ENCODE results near the gene PANK3. TPM values are rescaled to one million over a fixed set of nuclear protein-coding genes. Genes with fewer than 3 reads are reported as not detected.
"Not testable (repeated sequence)": the region's sequence is repeated elsewhere in the genome, so short reads cannot be mapped to it uniquely, and the experiment has no call there.

The PANK3 gene
- total RNA-seq, 1 donor from 2014 or later = 38.6 TPM

GRCh38 chr5:168562279-168562678 lies 16.9 kb downstream of the PANK3 start:
- Histone ChIP-seq H3K4me1 (ENCODE audit: control insufficient read depth in 3 of 3, insufficient read depth in 3 of 3, low read length in 3 of 3) (no peaks in the 10 kb centered on the region), H3K27ac (ENCODE audit: low read depth, low read length) (no peak overlapping the region), H3K27me3 (ENCODE audit: control insufficient read depth in 3 of 3, insufficient read depth in 3 of 3, low read length in 3 of 3) (no peaks in the 10 kb centered on the region), H3K9me3 (ENCODE audit: control insufficient read depth in 3 of 3, low read length in 3 of 3) (no peaks in the 10 kb centered on the region), H3K4me3 (ENCODE audit: low read length in 3 of 3) (no peak overlapping the region), H3K9ac (ENCODE audit: low read depth in 1 of 3, low read length in 3 of 3) (no peak overlapping the region), H3K36me3 (ENCODE audit: control insufficient read depth in 3 of 3, insufficient read depth in 3 of 3, low read length in 3 of 3) (peaks cover 6 to 35% (median 17%) of the 10 kb centered on the region in 3 donors)

GRCh38 chr5:168557389-168557788 lies 21.8 kb downstream of the PANK3 start:
- H3K36me3 ChIP-seq (ENCODE audit: control insufficient read depth in 3 of 3, insufficient read depth in 3 of 3, low read length in 3 of 3) = peaks cover 9 to 23% (median 19%) of the 10 kb centered on the region in 3 donors
- no peak overlapping the region for H3K4me3 ChIP-seq (ENCODE audit: low read length in 3 of 3)
- peaks cover 0 to 4% (median 1%) of the 10 kb centered on the region in 3 donors for H3K4me1 ChIP-seq (ENCODE audit: control insufficient read depth in 3 of 3, insufficient read depth in 3 of 3, low read length in 3 of 3)
- H3K27me3 ChIP-seq (ENCODE audit: control insufficient read depth in 3 of 3, insufficient read depth in 3 of 3, low read length in 3 of 3) = no peaks in the 10 kb centered on the region
- no peaks in the 10 kb centered on the region for H3K9me3 ChIP-seq (ENCODE audit: control insufficient read depth in 3 of 3, low read length in 3 of 3)
- peak overlapping the region; percentile 26 for H3K27ac ChIP-seq (ENCODE audit: low read depth, low read length)
- H3K9ac ChIP-seq (ENCODE audit: low read depth in 1 of 3, low read length in 3 of 3) = no peak overlapping the region

GRCh38 chr5:168553377-168554130 lies 25.6 kb downstream of the PANK3 start:
- H3K36me3 ChIP-seq (ENCODE audit: control insufficient read depth in 3 of 3, insufficient read depth in 3 of 3, low read length in 3 of 3) = peaks cover 7 to 11% (median 8%) of the 10 kb centered on the region in 3 donors

GRCh38 chr5:168552146-168552545 lies 27.0 kb downstream of the PANK3 start:
- H3K9ac ChIP-seq (ENCODE audit: low read depth in 1 of 3, low read length in 3 of 3) = no peak overlapping the region
- no peaks in the 10 kb centered on the region for H3K9me3 ChIP-seq (ENCODE audit: control insufficient read depth in 3 of 3, low read length in 3 of 3)
- peaks cover 3 to 10% (median 5%) of the 10 kb centered on the region in 3 donors for H3K4me1 ChIP-seq (ENCODE audit: control insufficient read depth in 3 of 3, insufficient read depth in 3 of 3, low read length in 3 of 3)
- H3K27me3 ChIP-seq (ENCODE audit: control insufficient read depth in 3 of 3, insufficient read depth in 3 of 3, low read length in 3 of 3) = no peaks in the 10 kb centered on the region
- peak overlapping the region in 1 of 3 donors; percentile 13 for H3K4me3 ChIP-seq (ENCODE audit: low read length in 3 of 3)
- H3K27ac ChIP-seq (ENCODE audit: low read depth, low read length) = peak overlapping the region; percentile 70
- H3K36me3 ChIP-seq (ENCODE audit: control insufficient read depth in 3 of 3, insufficient read depth in 3 of 3, low read length in 3 of 3) = peaks cover 5 to 8% (median 6%) of the 10 kb centered on the region in 3 donors

More at GRCh38 chr5:168553377-168554130, 25.6 kb downstream of the PANK3 start:
- no peak overlapping the region for H3K4me3 ChIP-seq (ENCODE audit: low read length in 3 of 3)
- no peaks in the 10 kb centered on the region for H3K27me3 ChIP-seq (ENCODE audit: control insufficient read depth in 3 of 3, insufficient read depth in 3 of 3, low read length in 3 of 3)
- no peak overlapping the region for H3K9ac ChIP-seq (ENCODE audit: low read depth in 1 of 3, low read length in 3 of 3)
- no peaks in the 10 kb centered on the region for H3K9me3 ChIP-seq (ENCODE audit: control insufficient read depth in 3 of 3, low read length in 3 of 3)
- no peak overlapping the region for H3K27ac ChIP-seq (ENCODE audit: low read depth, low read length)
- peaks cover 3 to 10% (median 5%) of the 10 kb centered on the region in 3 donors for H3K4me1 ChIP-seq (ENCODE audit: control insufficient read depth in 3 of 3, insufficient read depth in 3 of 3, low read length in 3 of 3)

- H3K27ac ChIP-seq (ENCODE audit: low read depth, low read length) = no peak overlapping the region
- H3K9me3 ChIP-seq (ENCODE audit: control insufficient read depth in 3 of 3, low read length in 3 of 3) = no peaks in the 10 kb centered on the region
- no peak overlapping the region for H3K4me3 ChIP-seq (ENCODE audit: low read length in 3 of 3)
- no peak overlapping the region for H3K9ac ChIP-seq (ENCODE audit: low read depth in 1 of 3, low read length in 3 of 3)
- H3K36me3 ChIP-seq (ENCODE audit: control insufficient read depth in 3 of 3, insufficient read depth in 3 of 3, low read length in 3 of 3) = peaks cover 5 to 6% (median 5%) of the 10 kb centered on the region in 3 donors
- H3K4me1 ChIP-seq (ENCODE audit: control insufficient read depth in 3 of 3, insufficient read depth in 3 of 3, low read length in 3 of 3) = peaks cover 3 to 8% (median 5%) of the 10 kb centered on the region in 3 donors
- H3K27me3 ChIP-seq (ENCODE audit: control insufficient read depth in 3 of 3, insufficient read depth in 3 of 3, low read length in 3 of 3) = no peaks in the 10 kb centered on the region
These were observed 28.5 kb downstream of the PANK3 start for GRCh38 chr5:168550656-168551055.

GRCh38 chr5:168549554-168549953 lies 29.6 kb downstream of the PANK3 start:
- peaks cover 3 to 6% (median 5%) of the 10 kb centered on the region in 3 donors for H3K36me3 ChIP-seq (ENCODE audit: control insufficient read depth in 3 of 3, insufficient read depth in 3 of 3, low read length in 3 of 3)
- no peaks in the 10 kb centered on the region for H3K27me3 ChIP-seq (ENCODE audit: control insufficient read depth in 3 of 3, insufficient read depth in 3 of 3, low read length in 3 of 3)

GRCh38 chr5:168537176-168537575 lies 42.0 kb downstream of the PANK3 start:
- no peak overlapping the region for H3K9ac ChIP-seq (ENCODE audit: low read depth in 1 of 3, low read length in 3 of 3)
- no peak overlapping the region for H3K4me3 ChIP-seq (ENCODE audit: low read length in 3 of 3)
- no peaks in the 10 kb centered on the region for H3K9me3 ChIP-seq (ENCODE audit: control insufficient read depth in 3 of 3, low read length in 3 of 3)
- H3K27me3 ChIP-seq (ENCODE audit: control insufficient read depth in 3 of 3, insufficient read depth in 3 of 3, low read length in 3 of 3) = peaks cover 0 to 12% (median 1%) of the 10 kb centered on the region in 3 donors
- H3K36me3 ChIP-seq (ENCODE audit: control insufficient read depth in 3 of 3, insufficient read depth in 3 of 3, low read length in 3 of 3) = no peaks in the 10 kb centered on the region
- no peaks in the 10 kb centered on the region for H3K4me1 ChIP-seq (ENCODE audit: control insufficient read depth in 3 of 3, insufficient read depth in 3 of 3, low read length in 3 of 3)
- H3K27ac ChIP-seq (ENCODE audit: low read depth, low read length) = no peak overlapping the region

More at GRCh38 chr5:168549554-168549953, 29.6 kb downstream of the PANK3 start:
- H3K9me3 ChIP-seq (ENCODE audit: control insufficient read depth in 3 of 3, low read length in 3 of 3) = no peaks in the 10 kb centered on the region
- H3K27ac ChIP-seq (ENCODE audit: low read depth, low read length) = no peak overlapping the region
- H3K4me3 ChIP-seq (ENCODE audit: low read length in 3 of 3) = no peak overlapping the region
- no peak overlapping the region for H3K9ac ChIP-seq (ENCODE audit: low read depth in 1 of 3, low read length in 3 of 3)
- peaks cover 3 to 8% (median 5%) of the 10 kb centered on the region in 3 donors for H3K4me1 ChIP-seq (ENCODE audit: control insufficient read depth in 3 of 3, insufficient read depth in 3 of 3, low read length in 3 of 3)

GRCh38 chr5:168534351-168534750 lies 44.8 kb downstream of the PANK3 start:
- H3K27me3 ChIP-seq (ENCODE audit: control insufficient read depth in 3 of 3, insufficient read depth in 3 of 3, low read length in 3 of 3) = peaks cover 21 to 34% (median 27%) of the 10 kb centered on the region in 3 donors
- H3K36me3 ChIP-seq (ENCODE audit: control insufficient read depth in 3 of 3, insufficient read depth in 3 of 3, low read length in 3 of 3); H3K27ac ChIP-seq (ENCODE audit: low read depth, low read length); H3K4me1 ChIP-seq (ENCODE audit: control insufficient read depth in 3 of 3, insufficient read depth in 3 of 3, low read length in 3 of 3); H3K9me3 ChIP-seq (ENCODE audit: control insufficient read depth in 3 of 3, low read length in 3 of 3); H3K9ac ChIP-seq (ENCODE audit: low read depth in 1 of 3, low read length in 3 of 3); H3K4me3 ChIP-seq (ENCODE audit: low read length in 3 of 3): not testable (repeated sequence)

GRCh38 chr5:168531987-168532864 lies 46.9 kb downstream of the PANK3 start:
- Histone ChIP-seq H3K27me3 (ENCODE audit: control insufficient read depth in 3 of 3, insufficient read depth in 3 of 3, low read length in 3 of 3) (peaks cover 24 to 41% (median 38%) of the 10 kb centered on the region in 3 donors), H3K9ac (ENCODE audit: low read depth in 1 of 3, low read length in 3 of 3) (no peak overlapping the region)

More at GRCh38 chr5:168531987-168532864, 46.9 kb downstream of the PANK3 start:
- H3K4me1 ChIP-seq (ENCODE audit: control insufficient read depth in 3 of 3, insufficient read depth in 3 of 3, low read length in 3 of 3) = peaks cover 3 to 5% (median 5%) of the 10 kb centered on the region in 3 donors
- H3K4me3 ChIP-seq (ENCODE audit: low read length in 3 of 3) = no peak overlapping the region
- no peak overlapping the region for H3K27ac ChIP-seq (ENCODE audit: low read depth, low read length)
- H3K36me3 ChIP-seq (ENCODE audit: control insufficient read depth in 3 of 3, insufficient read depth in 3 of 3, low read length in 3 of 3) = no peaks in the 10 kb centered on the region
- peaks cover 0 to 3% (median 2%) of the 10 kb centered on the region in 3 donors for H3K9me3 ChIP-seq (ENCODE audit: control insufficient read depth in 3 of 3, low read length in 3 of 3)
